Calu3 (cell line): ENCODE results near the gene CHST8. TPM values are rescaled to one million over a fixed set of nuclear protein-coding genes. Genes with fewer than 3 reads are reported as not detected.

ENCODE experiments used
- BruUV-seq: library from RNA; stranded (reverse); fragments of 400-500 nt; replicated peaks from 2 replicates; lab custom pipeline; 2021; lab: Mats Ljungman, UMichigan
- CTCF ChIA-PET: fragments of 300-600 bp; sonication (Branson Sonifier 250); formaldehyde crosslinking; loops from one replicate; lab custom pipeline; 2022; ENCODE audit warnings: antibody characterized with exemption; lab: Charles Lee
- DNase-seq: peaks from one replicate; pipeline ENCODE4 v3.0.0; 2022
- H3K27ac Mint-ChIP-seq: one replicate; pipeline ENCODE4 v1.8.0; 2022; ENCODE audit warnings: mixed read lengths; ENCODE audit not compliant: unreplicated experiment
- H3K27me3 Mint-ChIP-seq: one replicate; pipeline ENCODE4 v1.8.0; 2022; ENCODE audit warnings: mixed read lengths; ENCODE audit not compliant: unreplicated experiment
- H3K36me3 Mint-ChIP-seq: one replicate; pipeline ENCODE4 v1.8.0; 2022; ENCODE audit warnings: mild to moderate bottlenecking, moderate library complexity, mixed read lengths; ENCODE audit not compliant: insufficient read depth, unreplicated experiment
- H3K4me1 Mint-ChIP-seq: one replicate; pipeline ENCODE4 v1.8.0; 2022; ENCODE audit warnings: mild to moderate bottlenecking, low read depth, mixed read lengths; ENCODE audit not compliant: unreplicated experiment
- H3K4me3 Mint-ChIP-seq: one replicate; pipeline ENCODE4 v1.8.0; 2022; ENCODE audit warnings: mild to moderate bottlenecking, low read depth, moderate library complexity, mixed read lengths; ENCODE audit not compliant: unreplicated experiment
- H3K9me3 Mint-ChIP-seq: one replicate; pipeline ENCODE4 v1.8.0; 2022; ENCODE audit warnings: low read depth, mixed read lengths; ENCODE audit not compliant: unreplicated experiment
- CTCF ChIP-seq: fragments of 200-600 bp; IDR thresholded peaks from one replicate; pipeline ENCODE4 v1.8.0; 2022; ENCODE audit warnings: antibody characterized with exemption; ENCODE audit not compliant: unreplicated experiment
- intact Hi-C: fragments of 100-400 bp; cut with micrococcal nuclease; formaldehyde crosslinking; loops from one replicate; pipeline ENCODE4 v1.10.0; 2022; ENCODE audit not compliant: unreplicated experiment
- total RNA-seq: library from RNA; stranded (reverse); gene quantifications from 2 replicates; pipeline ENCODE4 v1.2.3, GENCODE V29; 2022

Gene CHST8
- total RNA-seq, 1 experiment from 2014 or later = not detected

DNA sequence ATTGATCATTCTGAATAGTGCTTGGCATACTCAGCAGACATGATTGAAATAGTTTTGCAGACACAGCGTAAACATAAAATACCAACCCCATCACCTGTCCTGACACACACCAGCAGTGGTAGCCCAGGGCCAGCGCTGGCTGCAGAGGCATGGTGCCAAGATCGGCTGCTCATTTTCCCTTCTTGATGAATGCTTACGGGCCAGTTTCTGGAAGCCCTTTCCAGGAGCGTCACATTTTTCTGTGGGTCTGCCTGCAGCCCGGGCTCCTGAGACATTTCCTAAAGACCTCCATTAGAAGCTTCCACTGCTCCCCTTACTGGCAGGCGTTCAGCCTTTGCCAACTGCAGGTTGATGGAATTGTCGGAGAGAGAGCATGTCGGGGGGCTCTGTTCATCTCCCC lies 48.6 kb downstream of the CHST8 start:
- CTCF ChIA-PET = no interaction called here
- intact Hi-C loops = no loop called here
- TF ChIP-seq CTCF = no peak
- no peak for DNase-seq
- peaks cover 99% of the 10 kb centered on the region for H3K27me3 Mint-ChIP-seq
- H3K9me3 Mint-ChIP-seq = no peaks in the 10 kb centered on the region
- H3K27ac Mint-ChIP-seq = no peak overlapping the region
- no peaks in the 10 kb centered on the region for H3K4me1 Mint-ChIP-seq
- no peaks in the 10 kb centered on the region for H3K36me3 Mint-ChIP-seq
- BruUV-seq = no TSS peak
- H3K4me3 Mint-ChIP-seq = no peak overlapping the region

DNA sequence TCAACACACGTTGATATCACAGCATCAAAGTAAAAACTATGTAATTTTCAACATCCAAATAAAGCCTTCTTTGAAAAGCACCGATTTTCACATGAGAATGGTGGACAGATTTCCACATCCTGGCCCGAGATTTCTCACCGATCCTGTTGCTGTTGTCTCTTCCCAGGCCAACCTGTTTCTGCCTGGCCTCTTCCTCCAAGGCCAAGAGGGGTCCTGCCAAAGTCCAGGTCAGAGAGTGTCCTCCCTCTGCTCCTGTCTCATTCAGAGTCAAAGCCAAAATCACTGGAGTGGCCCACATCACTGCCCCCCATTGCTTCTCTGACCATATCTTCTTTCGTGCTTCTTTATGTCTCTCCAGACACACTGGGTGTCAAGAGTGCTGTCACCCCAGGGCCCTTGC lies 49.5 kb downstream of the CHST8 start:
- no peaks in the 10 kb centered on the region for H3K36me3 Mint-ChIP-seq
- H3K27me3 Mint-ChIP-seq = peaks cover 97% of the 10 kb centered on the region
- CTCF ChIA-PET = no interaction called here
- H3K4me3 Mint-ChIP-seq = no peak overlapping the region
- intact Hi-C loops = no loop called here
- no peak for DNase-seq
- no peaks in the 10 kb centered on the region for H3K9me3 Mint-ChIP-seq
- BruUV-seq = no TSS peak
- H3K27ac Mint-ChIP-seq = no peak overlapping the region
- no peak for TF ChIP-seq CTCF
- H3K4me1 Mint-ChIP-seq = no peaks in the 10 kb centered on the region

GRCh38 chr19:33673258-33673875 lies 51.6 kb downstream of the CHST8 start:
- Mint-ChIP-seq H3K9me3 (no peaks in the 10 kb centered on the region), H3K4me1 (no peaks in the 10 kb centered on the region), H3K27ac (no peak overlapping the region), H3K36me3 (no peaks in the 10 kb centered on the region), H3K27me3 (peaks cover 91% of the 10 kb centered on the region), H3K4me3 (no peak overlapping the region)
- intact Hi-C loops = no loop called here
- BruUV-seq = no TSS peak
- CTCF ChIA-PET = interaction anchor here (0.6 kb wide), 1 partner anchor 1347 kb away, joined by 9 read pairs; no protein-coding TSS in a partner anchor
- no peak for DNase-seq
- TF ChIP-seq CTCF = no peak

- Mint-ChIP-seq H3K9me3 (no peaks in the 10 kb centered on the region), H3K4me3 (no peak overlapping the region), H3K27ac (no peak overlapping the region), H3K4me1 (no peaks in the 10 kb centered on the region), H3K27me3 (peaks cover 91% of the 10 kb centered on the region), H3K36me3 (no peaks in the 10 kb centered on the region)
- intact Hi-C loops = no loop called here
- no peak for DNase-seq
- TF ChIP-seq CTCF = no peak
- BruUV-seq = no TSS peak
- CTCF ChIA-PET = interaction anchor here (0.6 kb wide), 1 partner anchor 1347 kb away, joined by 9 read pairs; no protein-coding TSS in a partner anchor
These were observed 52.4 kb downstream of the CHST8 start for GRCh38 chr19:33673996-33674625.
